Measurements from ENCODE around the gene CDC37. TPM values are rescaled to one million over a fixed set of nuclear protein-coding genes. Genes with fewer than 3 reads are reported as not detected.

CDC37 gene
- total RNA-seq, 2 donors from 2014 or later: 130 to 131 TPM

GRCh38 chr19:10418485-10419199, 15.3 kb upstream of the CDC37 start:
- no peaks in the 10 kb centered on the region for H3K36me3 ChIP-seq
- peaks cover 23 to 64% of the 10 kb centered on the region in 2 donors for H3K27me3 ChIP-seq
- H3K9me3 ChIP-seq: no peaks in the 10 kb centered on the region
- H3K4me3 ChIP-seq: peak overlapping the region in 1 of 2 donors; percentile 31
- no peak for TF ChIP-seq CTCF (IDR thresholded peaks at IDR 0.05)
- DNase-seq (ENCODE audit: low spot score): no peak
- H3K4me1 ChIP-seq: peaks cover 0 to 54% of the 10 kb centered on the region in 2 donors
- no peak overlapping the region for H3K27ac ChIP-seq

- Histone ChIP-seq H3K27ac (no peak overlapping the region), H3K4me1 (peaks cover 0 to 54% of the 10 kb centered on the region in 2 donors), H3K4me3 (no peak overlapping the region), H3K9me3 (no peaks in the 10 kb centered on the region), H3K36me3 (no peaks in the 10 kb centered on the region), H3K27me3 (peaks cover 23 to 59% of the 10 kb centered on the region in 2 donors)
- no peak for TF ChIP-seq CTCF (IDR thresholded peaks at IDR 0.05)
- no peak for DNase-seq (ENCODE audit: low spot score)
Measured at GRCh38 chr19:10418235-10418484, 14.8 kb upstream of the CDC37 start.

GRCh38 chr19:10417541-10418234, 14.3 kb upstream of the CDC37 start:
- Histone ChIP-seq H3K27ac (no peak overlapping the region), H3K9me3 (no peaks in the 10 kb centered on the region), H3K4me1 (peaks cover 0 to 54% of the 10 kb centered on the region in 2 donors), H3K36me3 (no peaks in the 10 kb centered on the region), H3K4me3 (no peak overlapping the region), H3K27me3 (peaks cover 23 to 56% of the 10 kb centered on the region in 2 donors)
- DNase-seq (ENCODE audit: low spot score): no peak
- no peak for TF ChIP-seq CTCF (IDR thresholded peaks at IDR 0.05)

GRCh38 chr19:10416380-10417257, 13.3 kb upstream of the CDC37 start:
- peak overlapping the region in 1 of 2 donors; percentile 54 for H3K27ac ChIP-seq
- TF ChIP-seq CTCF (IDR thresholded peaks at IDR 0.05): peak; percentile 79 to 84
- H3K36me3 ChIP-seq: no peaks in the 10 kb centered on the region
- H3K4me3 ChIP-seq: peak overlapping the region; percentile 20 to 56
- peak; percentile 90 for DNase-seq (ENCODE audit: low spot score)
- peaks cover 0 to 54% of the 10 kb centered on the region in 2 donors for H3K4me1 ChIP-seq
- H3K27me3 ChIP-seq: peaks cover 23 to 45% of the 10 kb centered on the region in 2 donors
- no peaks in the 10 kb centered on the region for H3K9me3 ChIP-seq

GRCh38 chr19:10416083-10416379, 12.7 kb upstream of the CDC37 start:
- Histone ChIP-seq H3K36me3 (no peaks in the 10 kb centered on the region), H3K4me3 (peak overlapping the region; percentile 20 to 56), H3K27me3 (peaks cover 23 to 39% of the 10 kb centered on the region in 2 donors), H3K9me3 (no peaks in the 10 kb centered on the region), H3K27ac (peak overlapping the region in 1 of 2 donors; percentile 54), H3K4me1 (peaks cover 0 to 51% of the 10 kb centered on the region in 2 donors)
- no peak for TF ChIP-seq CTCF (IDR thresholded peaks at IDR 0.05)
- DNase-seq (ENCODE audit: low spot score): no peak

All from right atrium auricular region (tissue), 2 donors.